ENCODE data around the gene ARHGDIB.

Gene ARHGDIB

GRCh38 chr12:14961466-14962152, at the start of gene ARHGDIB:
ARHGDIB (minus strand) TSS chr12:14961601; CDS start chr12:14950712, 10,889 bp downstream.
- peak; percentile 93 for DNase-seq (ENCODE audit: low spot score)

DNA sequence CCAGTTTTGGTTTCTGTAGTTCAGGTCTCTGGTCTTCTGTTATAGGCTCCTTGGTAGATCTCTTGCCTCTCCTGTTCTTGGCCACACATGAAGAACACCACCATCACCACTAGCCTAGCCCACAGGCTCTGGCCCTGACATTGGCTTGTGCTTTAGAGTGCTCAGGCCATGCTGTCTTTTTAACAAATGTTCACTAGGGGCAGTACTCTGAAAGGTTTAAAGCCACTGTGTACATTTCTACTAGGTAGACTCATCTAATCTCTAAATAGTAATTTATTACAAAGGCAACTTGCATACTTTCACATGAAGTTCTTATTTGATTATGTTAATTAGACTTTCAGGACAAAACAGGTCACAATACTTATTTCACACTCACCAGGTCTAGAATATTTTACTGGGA, 49.8 kb upstream of the ARHGDIB start:
- DNase-seq (ENCODE audit: low spot score): no peak

- no peak for DNase-seq (ENCODE audit: low spot score)
Measured at GRCh38 chr12:15007551-15007950, 46.1 kb upstream of the ARHGDIB start.

- no peak for DNase-seq (ENCODE audit: low spot score)
Measured at GRCh38 chr12:15005064-15005463, 43.7 kb upstream of the ARHGDIB start.

- no peak for DNase-seq (ENCODE audit: low spot score)
Measured at GRCh38 chr12:15004421-15004820, 43.0 kb upstream of the ARHGDIB start.

DNA sequence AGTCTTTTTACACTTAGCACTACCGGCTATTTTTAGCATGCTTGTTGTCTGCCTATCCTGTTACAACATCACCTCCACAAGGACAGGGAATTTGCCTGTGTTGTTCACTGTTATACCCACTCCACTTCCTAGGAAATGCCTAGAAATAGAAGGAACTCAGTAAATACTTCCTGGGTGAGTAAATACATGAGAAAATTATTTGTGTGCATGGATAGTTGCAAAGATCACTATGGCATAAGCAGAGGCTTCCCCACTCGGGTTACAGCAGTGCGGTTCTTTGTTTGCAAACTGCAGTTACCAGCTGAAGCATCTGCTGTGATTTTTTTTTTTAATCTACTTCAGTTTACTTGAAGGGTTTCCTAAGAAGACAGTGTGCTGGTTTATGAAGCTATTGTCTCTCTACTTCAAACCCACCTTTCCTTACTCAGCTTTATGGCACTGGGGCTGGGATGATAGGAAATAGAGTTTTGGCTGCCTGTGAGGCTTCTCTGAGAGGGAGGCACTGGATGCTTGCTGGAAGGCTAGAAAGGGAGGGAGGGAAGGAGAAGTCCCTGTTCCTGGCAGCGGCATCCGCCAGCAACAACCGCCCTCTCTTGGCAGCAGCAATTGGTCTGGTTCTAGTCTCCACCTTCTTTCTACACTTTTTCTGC, 40.5 kb upstream of the ARHGDIB start:
- no peak for DNase-seq (ENCODE audit: low spot score)

DNA sequence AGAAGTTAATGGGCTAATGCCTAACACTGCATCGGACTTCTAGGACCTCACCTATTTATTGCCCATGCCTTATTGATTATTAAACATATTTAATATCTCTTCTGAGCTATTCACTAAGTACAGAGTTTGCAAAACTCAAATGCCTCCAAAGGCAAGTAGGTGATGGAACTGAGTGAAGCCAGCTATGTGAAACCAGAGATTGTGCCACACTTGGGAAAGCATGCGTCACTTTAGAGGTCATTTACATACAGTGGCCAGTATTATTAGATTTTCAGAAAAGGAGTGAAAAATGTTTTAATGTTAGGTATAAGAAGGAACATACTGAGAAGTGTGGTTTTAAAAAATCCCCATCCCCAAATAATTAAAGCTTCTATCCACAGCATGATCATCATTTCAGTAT, 39.2 kb upstream of the ARHGDIB start:
- DNase-seq (ENCODE audit: low spot score): no peak

DNA sequence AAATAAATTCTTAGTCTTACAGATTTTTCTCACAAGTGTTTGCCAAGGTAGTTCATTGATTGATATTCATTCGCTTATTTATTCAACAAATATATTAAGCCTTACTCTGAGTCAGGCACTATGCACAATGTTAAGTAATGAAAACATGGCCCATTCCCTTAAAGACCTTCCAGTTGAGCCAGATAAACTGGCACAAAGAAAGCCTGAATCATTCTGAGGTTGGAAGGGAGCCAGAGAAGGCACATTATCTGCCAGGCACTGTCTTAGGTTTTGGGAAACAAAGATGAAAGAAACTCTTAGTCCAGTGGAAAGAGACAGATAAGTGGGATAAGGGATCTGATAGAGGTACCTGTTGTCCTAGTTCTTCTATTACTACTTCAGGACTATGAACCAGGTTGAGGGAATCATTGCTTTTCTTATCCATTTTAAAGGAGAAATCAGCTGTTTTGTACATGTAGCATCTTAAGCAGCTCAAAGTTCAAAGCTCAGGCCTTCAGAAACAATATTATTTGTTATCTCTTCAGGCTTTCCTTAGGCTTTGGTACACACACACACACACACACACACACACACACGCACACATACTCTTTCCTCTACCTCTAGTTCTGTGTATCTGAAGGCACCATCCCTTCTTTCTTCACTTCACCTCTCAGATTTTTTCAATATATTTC, 38.4 kb upstream of the ARHGDIB start:
- no peak for DNase-seq (ENCODE audit: low spot score)

DNA sequence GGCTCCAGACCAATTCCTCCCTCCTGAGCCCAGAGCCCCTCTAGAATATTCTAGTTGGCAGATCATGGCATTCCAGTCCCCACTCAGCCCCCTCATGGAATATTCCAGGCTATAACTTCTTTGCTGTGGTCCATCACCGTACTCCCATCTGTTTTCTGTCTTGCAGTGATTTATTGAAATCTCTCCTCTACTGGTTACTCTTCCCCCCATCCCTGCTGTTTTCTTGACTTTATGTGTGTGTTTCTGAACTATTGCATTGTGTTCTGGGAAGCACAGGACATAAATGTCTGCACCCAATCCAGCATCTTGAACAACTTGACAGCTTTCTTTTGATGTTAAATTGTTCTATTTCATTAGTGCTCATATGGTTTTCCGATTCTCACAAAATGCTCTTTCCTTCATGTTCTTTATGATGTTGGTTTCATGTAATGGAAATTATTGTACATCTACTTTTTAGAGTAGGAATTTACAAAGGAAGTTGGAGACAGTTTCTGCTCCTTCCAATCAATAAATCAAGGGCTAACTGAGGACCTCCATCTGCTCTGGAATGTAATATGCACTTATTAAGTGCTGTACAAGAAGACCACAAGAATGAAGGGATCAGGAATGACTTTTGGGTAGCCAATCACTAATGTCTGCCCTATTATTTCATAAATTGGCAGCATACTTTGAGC, 37.8 kb upstream of the ARHGDIB start:
- no peak for DNase-seq (ENCODE audit: low spot score)

DNA sequence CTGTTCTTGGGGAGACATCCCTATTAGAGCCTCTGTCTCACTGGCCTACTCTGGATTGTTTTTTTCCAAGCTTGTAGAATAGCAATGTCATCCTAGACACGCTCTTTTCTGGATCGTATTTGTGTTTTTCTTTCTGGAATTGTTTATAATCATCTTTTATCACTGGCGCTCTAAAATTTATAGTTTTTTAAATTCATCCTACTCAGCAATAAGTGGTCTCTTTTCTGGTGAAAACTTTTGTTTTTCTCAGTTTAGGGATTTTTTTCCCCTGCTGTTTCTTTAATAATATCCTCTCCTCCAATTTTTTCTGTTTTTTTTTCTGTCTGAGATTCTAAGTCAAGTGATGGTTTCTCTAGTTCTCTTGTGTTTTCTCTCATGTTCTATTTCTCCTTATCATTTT, 36.6 kb upstream of the ARHGDIB start:
- DNase-seq (ENCODE audit: low spot score): no peak

DNA sequence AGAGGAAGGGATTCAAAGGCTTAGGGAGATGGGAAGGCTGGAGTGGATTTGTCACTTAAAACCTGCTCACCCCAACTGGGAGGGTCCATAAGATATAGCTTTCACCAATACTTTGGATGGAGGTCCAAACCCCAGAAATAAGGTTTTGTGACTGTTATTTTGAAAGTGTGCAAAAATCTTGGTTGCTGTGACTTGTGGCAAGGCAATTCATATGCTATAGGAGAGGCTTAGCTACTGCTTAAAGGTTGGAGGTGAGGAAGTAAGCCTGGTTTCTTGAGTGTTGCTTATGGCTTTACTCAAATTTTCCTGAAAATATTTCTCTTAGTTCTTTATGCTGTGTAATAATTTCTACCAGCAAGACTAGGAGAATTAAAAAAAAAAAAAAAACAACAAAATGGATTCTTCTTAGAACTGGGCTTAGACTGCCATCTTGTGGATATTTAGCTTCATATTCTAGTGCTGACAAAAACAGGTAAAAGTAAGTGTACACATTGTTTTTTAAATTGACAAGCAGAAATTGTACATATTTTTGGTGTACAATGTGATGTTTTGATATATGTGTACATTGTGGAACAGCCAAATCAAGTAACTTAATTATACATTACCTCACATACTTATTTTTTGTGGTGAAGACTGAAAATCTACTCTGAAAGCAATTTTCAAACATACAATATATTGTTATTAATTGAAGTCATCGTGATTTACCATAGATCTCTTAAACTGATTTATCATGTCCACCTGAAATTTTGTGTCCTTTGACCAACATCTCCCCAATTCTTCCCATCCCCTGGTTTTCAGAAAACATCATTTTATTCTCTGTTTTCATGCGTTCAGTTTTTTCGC, 34.4 kb upstream of the ARHGDIB start:
- DNase-seq (ENCODE audit: low spot score): peak; percentile 64

GRCh38 chr12:14994610-14995009, 33.2 kb upstream of the ARHGDIB start:
- DNase-seq (ENCODE audit: low spot score): no peak

DNA sequence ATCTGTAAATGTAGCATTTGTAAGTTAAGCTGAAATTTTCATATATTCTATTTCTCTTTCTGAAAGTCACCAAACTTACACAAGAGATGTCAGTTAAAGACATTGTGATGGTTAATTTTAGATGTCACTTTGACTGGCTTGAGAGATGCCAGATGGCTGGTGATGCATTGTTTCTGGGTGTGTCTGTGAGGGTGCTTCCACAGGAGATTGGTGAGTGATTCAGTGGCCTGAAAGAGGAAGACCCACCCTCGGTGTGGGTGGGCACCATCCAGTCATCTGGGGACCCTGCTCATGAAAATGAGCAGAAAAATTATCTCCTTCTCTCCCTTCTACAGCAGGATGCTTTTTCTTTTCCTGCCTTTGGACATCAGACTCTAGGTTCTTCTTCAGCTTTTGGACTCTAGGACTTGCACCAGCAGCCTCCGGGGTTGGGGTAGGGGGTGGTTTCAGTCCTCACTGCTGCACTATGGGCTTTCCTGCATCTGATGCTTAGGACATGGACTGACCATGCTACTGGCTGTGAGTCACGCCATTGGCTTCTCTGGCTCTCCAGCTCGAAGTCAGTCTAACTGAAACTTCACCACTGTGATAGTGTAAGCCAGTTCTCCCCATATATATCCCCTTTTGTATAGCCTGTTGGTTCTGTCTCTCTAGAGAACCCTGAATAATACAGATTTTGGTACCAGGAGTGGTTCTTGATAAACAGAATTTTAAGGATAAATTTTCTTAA, 32.3 kb upstream of the ARHGDIB start:
- DNase-seq (ENCODE audit: low spot score): peak; percentile 19

DNA sequence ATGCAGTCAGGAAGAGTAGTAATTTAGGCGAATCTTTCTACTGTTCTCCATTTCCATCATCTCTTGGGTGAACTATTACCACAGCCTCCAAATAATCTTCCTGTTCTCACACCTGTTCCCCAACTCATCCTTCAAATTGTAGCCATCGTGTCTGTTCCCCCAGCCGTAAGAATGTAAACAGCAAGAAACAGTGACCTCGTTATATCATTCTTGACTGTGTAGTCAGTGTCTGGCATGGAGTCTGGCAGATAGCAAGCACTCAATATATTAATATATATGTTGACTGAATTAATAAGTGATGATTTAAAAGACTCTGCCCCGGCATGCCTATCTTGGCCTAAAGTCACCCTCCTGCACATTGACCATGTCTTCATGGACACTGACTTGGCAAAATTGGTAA, 31.7 kb upstream of the ARHGDIB start:
- DNase-seq (ENCODE audit: low spot score): no peak

DNA sequence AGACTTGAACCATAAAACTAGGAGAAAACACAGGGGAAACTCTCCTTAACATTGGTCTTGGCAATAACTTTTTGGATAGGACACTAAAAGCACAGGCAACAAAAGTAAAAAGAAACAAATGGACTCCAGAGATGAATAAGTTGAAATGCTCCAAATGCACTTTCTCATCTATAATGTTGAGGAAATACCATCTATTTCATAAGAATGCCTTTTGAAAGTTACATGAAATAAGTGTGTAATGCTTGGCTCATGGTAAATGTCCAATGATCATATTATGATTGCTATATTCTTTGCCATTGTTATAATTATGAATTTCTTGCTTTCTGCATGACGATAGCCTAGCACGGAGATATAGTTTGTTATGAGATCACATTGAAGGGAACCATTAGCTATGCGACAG, 31.3 kb upstream of the ARHGDIB start:
- no peak for DNase-seq (ENCODE audit: low spot score)

DNA sequence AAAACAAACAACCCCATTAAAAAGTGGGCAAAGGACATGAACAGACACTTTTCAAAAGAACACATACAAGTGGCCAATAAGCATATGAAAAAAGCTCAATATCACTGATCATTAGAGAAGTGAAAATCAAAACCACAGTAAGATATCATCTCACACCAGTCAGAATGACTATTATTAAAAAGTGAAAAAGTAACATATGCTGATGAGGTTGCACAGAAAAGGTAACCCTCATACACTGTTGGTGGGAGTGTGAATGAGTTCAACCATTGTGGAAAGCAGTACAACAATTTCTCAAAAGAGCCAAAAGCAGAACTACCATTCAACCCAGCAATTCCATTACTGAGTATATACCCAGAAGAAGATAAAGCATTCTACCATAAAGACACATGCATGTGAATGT, 29.7 kb upstream of the ARHGDIB start:
- DNase-seq (ENCODE audit: low spot score): no peak

GRCh38 chr12:14989790-14990189, 28.4 kb upstream of the ARHGDIB start:
- no peak for DNase-seq (ENCODE audit: low spot score)

DNA sequence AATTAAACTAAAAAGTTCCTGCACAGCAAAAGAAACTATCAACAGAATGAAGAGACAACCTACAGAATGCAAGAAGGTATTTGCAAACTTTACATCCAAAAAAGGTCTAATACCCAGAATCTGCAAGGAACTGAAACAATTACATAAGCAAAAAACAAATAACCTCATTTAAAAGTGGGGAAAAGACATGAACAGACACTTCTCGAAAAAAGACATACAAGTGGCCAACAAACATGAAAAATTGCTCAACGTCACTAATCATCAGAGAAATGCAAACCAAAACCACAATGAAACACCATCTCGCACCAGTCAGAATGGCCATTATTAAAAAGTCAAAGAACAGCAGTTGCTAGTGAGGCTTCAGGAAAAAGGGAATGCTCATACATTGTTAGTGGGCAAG, 26.6 kb upstream of the ARHGDIB start:
- DNase-seq (ENCODE audit: low spot score): no peak

DNA sequence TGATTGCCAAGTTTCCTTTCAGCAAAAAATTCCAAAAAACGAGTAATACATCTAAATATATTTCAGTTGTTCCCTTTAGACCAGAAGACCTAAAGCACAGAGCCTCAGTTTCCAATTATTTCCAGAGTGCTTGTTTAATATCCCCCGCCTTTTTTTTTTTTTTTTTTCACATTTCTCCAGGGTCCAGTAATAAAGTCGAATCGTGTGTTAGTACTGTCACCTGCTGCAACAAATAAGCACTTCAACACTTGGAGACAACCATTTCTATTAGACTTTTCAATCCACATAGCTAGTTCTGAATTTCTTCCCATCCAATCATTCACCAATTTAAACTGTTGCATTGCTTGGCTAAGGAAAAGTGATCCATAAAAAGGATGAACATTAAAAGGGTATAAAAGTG, 25.0 kb upstream of the ARHGDIB start:
- no peak for DNase-seq (ENCODE audit: low spot score)

DNA sequence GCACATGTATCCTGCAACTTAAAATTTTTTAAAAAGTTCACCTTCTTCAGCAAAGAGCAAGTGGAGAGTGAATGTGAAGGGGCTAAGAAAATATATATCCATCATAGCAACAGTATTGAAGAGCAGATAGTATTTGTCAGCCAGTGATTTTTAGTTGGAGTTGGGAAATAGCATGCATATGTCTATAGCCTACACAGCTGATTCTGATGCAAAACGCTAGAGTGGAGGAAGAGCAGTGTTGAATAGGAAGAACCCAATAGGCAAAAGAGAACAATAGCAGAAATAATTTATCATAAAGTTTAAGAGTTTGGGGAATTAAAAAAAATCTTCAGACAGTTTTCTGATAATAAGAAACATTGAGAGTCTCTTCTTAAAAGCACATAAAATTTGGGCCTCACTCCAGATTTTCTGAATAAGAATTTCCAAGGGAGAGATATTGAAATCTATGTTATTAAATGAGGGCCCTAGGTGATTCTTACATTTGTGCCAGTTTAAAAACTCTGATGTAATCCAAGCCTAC, 23.4 kb upstream of the ARHGDIB start:
- DNase-seq (ENCODE audit: low spot score): no peak

GRCh38 chr12:14984036-14984435, 22.6 kb upstream of the ARHGDIB start:
- DNase-seq (ENCODE audit: low spot score): no peak

Data from CD4-positive, alpha-beta T cell treated with Interleukin-2 at 100 ng/mL for 4 hours (primary cell).